Testis (tissue), 3 donors: ENCODE data around the gene PCCA. TPM values are rescaled to one million over a fixed set of nuclear protein-coding genes. Genes with fewer than 3 reads are reported as not detected.
"Not testable (repeated sequence)": the region's sequence is repeated elsewhere in the genome, so short reads cannot be mapped to it uniquely, and the experiment has no call there.

ENCODE experiments used
- DNase-seq: peaks from one replicate; pipeline ENCODE4 v3.0.0-alpha.2; 2019
- H3K27ac ChIP-seq, 2 donors: fragments of 200-600 bp; sonication (generic); one replicate each; pipeline ENCODE4 v1.5.1; 2019
- H3K27me3 ChIP-seq: fragments of 200-600 bp; sonication (generic); one replicate; pipeline ENCODE4 v1.5.1; 2019
- H3K36me3 ChIP-seq: fragments of 200-600 bp; sonication (generic); one replicate; pipeline ENCODE4 v1.5.1; 2017; ENCODE audit warnings: low read depth; ENCODE audit errors: missing control alignments
- H3K4me1 ChIP-seq: fragments of 200-600 bp; sonication (generic); one replicate; pipeline ENCODE4 v1.5.1; 2019
- H3K4me3 ChIP-seq, 2 donors: fragments of 200-600 bp; sonication (generic); one replicate each; pipeline ENCODE4 v1.5.1; 2017 to 2019
- H3K9me3 ChIP-seq: fragments of 200-600 bp; sonication (generic); one replicate; pipeline ENCODE4 v1.5.1; 2017
- POLR2A ChIP-seq: fragments of 450-650 bp; IDR thresholded peaks from one replicate; pipeline ENCODE4 v1.6.1; 2017; ENCODE audit warnings: antibody characterized with exemption, mild to moderate bottlenecking, moderate library complexity
- WGBS, 2 donors: methylation state at CpG; one replicate each; pipeline ENCODE4 v1.1.5; 2018; 5-methylcytosine and 5-hydroxymethylcytosine counted together
- intact Hi-C: fragments of 100-400 bp; cut with DNase I; formaldehyde crosslinking; loops from one replicate; pipeline ENCODE4 v1.15.1; 2023; ENCODE audit warnings: low total_unique reads
- polyA plus RNA-seq: library from polyadenylated mRNA; stranded (reverse); fragments of 350-450 nt; fragmentation: Illumina TruSeq; extraction: RNeasy Lipid Tissue Mini Kit (QIAGEN cat#74804); gene quantifications from one replicate; pipeline ENCODE4 v1.2.3, GENCODE V29; 2014; ENCODE audit warnings: low read depth, low replicate concordance; ENCODE audit not compliant: insufficient read depth
- total RNA-seq, 2 donors: library from RNA; depleted of rRNA; stranded (reverse); fragments of >200 nt; gene quantifications; one replicate each; pipeline ENCODE4 v1.2.3, GENCODE V29; 2016
- TF ChIP-seq, protein P1 (sequence below), 3 experiments: fragments of 450-650 bp in 2 of 3; fragments of 200-600 bp in 1 of 3; sonication (generic) in 1 of 3; IDR thresholded peaks; one replicate each; pipeline ENCODE4 v1.5.1; 2016 to 2019; ENCODE audit warnings: antibody characterized with exemption in 3 of 3, mild to moderate bottlenecking in 2 of 3, moderate library complexity in 1 of 3

PCCA gene
- total and polyA plus RNA-seq, 3 donors from 2014 or later = 17.9 to 56.2 (median 39.2) TPM

DNA sequence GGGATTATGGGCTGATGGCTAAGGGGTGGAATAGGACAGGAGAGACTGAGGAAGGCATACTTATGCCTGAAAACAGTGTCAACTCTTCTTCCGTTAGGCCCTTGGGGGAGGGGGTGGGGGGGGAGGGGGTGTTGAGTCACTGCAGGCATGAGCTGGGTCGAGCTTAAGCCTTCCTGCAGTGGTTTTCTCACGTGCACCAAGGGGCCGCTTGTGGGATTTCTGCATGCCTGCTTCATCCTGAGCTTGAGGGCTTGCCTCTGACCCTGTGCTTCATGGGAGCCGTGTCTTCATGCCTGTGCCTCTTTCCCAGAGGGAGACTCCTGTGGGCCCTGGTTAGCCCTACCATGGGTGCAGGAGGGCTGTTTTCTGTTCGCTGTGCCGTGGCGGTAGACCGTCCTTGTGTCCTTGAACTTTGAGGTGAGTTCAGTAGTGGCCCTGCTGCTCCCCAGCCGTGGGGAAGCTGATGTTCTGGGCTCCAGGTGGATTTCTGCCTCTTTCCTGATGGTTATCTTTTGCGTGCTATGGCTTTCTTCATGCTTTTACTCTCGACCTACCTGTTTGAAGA lies 186.1 kb downstream of the PCCA start:
- intact Hi-C loops = no loop called here
- Histone ChIP-seq H3K4me1 (no peaks in the 10 kb centered on the region), H3K9me3 (no peaks in the 10 kb centered on the region), H3K36me3 (no peaks in the 10 kb centered on the region), H3K27me3 (no peaks in the 10 kb centered on the region), H3K4me3 (no peak overlapping the region), H3K27ac (no peak overlapping the region)
- 87 to 96% methylated on average over 11 to 12 of the region's 12 CpGs for WGBS, 2 donors
- DNase-seq = no peak
- TF ChIP-seq, protein P1, sequence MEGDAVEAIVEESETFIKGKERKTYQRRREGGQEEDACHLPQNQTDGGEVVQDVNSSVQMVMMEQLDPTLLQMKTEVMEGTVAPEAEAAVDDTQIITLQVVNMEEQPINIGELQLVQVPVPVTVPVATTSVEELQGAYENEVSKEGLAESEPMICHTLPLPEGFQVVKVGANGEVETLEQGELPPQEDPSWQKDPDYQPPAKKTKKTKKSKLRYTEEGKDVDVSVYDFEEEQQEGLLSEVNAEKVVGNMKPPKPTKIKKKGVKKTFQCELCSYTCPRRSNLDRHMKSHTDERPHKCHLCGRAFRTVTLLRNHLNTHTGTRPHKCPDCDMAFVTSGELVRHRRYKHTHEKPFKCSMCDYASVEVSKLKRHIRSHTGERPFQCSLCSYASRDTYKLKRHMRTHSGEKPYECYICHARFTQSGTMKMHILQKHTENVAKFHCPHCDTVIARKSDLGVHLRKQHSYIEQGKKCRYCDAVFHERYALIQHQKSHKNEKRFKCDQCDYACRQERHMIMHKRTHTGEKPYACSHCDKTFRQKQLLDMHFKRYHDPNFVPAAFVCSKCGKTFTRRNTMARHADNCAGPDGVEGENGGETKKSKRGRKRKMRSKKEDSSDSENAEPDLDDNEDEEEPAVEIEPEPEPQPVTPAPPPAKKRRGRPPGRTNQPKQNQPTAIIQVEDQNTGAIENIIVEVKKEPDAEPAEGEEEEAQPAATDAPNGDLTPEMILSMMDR (IDR thresholded peaks at IDR 0.05) = no peak
- no peak for TF ChIP-seq POLR2A

DNA sequence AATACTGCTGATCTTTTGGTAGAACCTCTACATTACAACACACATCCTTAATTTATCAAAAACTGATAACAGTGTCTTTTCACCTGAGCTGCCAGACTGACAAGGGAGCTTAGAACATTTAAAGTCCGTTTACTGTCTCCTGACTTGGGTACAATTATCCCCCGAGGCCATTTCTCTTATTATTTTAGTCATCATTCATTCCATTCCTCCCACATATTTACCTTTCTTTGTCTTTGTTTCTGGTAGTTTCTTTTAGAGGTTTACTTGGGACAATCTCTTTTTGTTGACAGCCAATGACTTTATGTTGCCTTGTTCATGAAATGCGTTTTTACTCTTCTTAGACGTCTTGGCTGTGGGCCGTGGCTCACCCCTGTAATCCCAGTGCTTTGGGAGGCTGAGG lies 186.9 kb downstream of the PCCA start:
- 86 to 92% methylated on average over 5 of the region's 5 CpGs for WGBS, 2 donors
- Histone ChIP-seq H3K9me3 (no peaks in the 10 kb centered on the region), H3K36me3 (no peaks in the 10 kb centered on the region), H3K27ac (no peak overlapping the region), H3K4me3 (no peak overlapping the region), H3K27me3 (no peaks in the 10 kb centered on the region), H3K4me1 (no peaks in the 10 kb centered on the region)
- no peak for DNase-seq
- intact Hi-C loops = no loop called here
- TF ChIP-seq POLR2A = no peak
- TF ChIP-seq, protein P1 (IDR thresholded peaks at IDR 0.05) = no peak

DNA sequence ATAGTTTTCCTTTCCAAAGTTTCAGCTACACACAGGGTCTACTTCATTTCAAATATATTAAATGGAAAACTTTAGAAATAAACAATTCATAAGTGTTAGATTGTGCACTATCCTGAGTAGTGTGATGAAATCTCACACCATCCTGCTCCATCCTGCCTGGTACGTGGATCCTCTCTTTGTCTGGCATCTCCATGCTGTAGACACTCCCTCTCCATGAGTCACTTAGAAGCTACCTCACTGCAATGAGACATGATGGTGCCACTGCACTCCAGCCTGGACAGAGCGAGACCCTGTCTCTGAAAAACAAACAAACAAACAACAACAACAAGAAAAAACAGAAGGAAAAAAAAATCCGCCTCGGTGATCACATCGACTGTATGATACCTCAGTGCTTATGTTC lies 191.8 kb downstream of the PCCA start:
- Histone ChIP-seq H3K4me3 (no peak overlapping the region), H3K4me1 (no peaks in the 10 kb centered on the region), H3K36me3 (no peaks in the 10 kb centered on the region), H3K9me3 (no peaks in the 10 kb centered on the region), H3K27ac (no peak overlapping the region), H3K27me3 (no peaks in the 10 kb centered on the region)
- WGBS, 2 donors = 93 to 96% methylated on average over 5 of the region's 5 CpGs
- intact Hi-C loops = no loop called here
- no peak for DNase-seq
- TF ChIP-seq, protein P1 (IDR thresholded peaks at IDR 0.05) = no peak
- TF ChIP-seq POLR2A = no peak

DNA sequence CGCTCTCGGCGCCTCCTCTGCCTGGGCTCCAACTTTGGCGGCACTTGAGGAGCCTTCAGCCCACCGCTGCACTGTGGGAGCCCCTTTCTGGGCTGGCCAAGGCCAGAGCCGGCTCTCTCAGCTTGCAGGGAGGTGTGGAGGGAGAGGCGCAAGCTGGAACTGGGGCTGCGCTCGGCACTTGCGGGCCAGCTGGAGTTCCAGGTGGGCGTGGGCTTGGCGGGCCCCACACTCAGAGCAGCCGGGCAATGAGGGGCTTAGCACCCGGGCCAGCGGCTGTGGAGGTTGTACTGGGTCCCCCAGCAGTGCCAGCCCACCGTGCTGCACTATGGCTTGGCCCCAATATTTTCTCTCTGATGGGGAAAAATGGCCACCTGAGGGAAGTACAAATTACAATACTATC lies 193.4 kb downstream of the PCCA start:
- H3K4me1 ChIP-seq, H3K4me3 ChIP-seq, intact Hi-C loops, H3K27me3 ChIP-seq, H3K36me3 ChIP-seq, H3K27ac ChIP-seq, DNase-seq, H3K9me3 ChIP-seq: not testable (repeated sequence)
- 98 to 99% methylated on average over 10 to 16 of the region's 16 CpGs for WGBS, 2 donors

DNA sequence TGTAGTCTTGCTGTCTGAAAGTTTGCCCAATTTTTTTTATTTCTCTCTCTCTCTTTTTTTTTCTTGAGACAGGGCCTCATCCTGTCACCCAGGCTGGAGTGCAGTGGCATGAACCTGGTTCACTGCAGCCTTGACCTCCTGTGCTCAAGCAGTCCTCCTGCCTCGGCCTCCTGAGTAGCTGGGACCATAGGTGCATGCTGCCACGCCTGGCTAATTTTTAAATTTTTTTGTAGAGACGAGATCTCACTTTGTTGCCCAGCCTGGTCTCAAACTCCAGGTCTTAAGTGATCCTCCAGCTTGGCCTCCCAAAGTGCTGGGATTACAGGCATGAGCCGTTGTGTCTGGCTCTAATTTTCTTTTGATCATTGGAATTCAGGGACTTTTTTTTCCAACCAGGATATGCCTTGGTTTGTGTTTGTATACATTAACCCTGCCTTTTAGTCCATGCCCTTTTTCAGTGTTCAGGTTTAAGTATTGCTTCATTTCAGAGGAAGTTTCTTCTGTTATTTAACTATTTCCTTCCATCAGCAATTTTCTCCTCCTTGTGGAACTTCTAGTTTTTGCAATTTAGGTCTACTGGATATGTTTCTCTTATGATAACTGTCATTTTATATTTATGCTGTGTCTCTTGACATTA lies 201.4 kb downstream of the PCCA start:
- Histone ChIP-seq H3K27me3 (no peaks in the 10 kb centered on the region), H3K4me3 (no peak overlapping the region), H3K36me3 (no peaks in the 10 kb centered on the region), H3K9me3 (no peaks in the 10 kb centered on the region), H3K27ac (no peak overlapping the region), H3K4me1 (no peaks in the 10 kb centered on the region)
- intact Hi-C loops = no loop called here
- TF ChIP-seq, protein P1 (IDR thresholded peaks at IDR 0.05) = no peak
- no peak for TF ChIP-seq POLR2A
- no peak for DNase-seq
- 73 to 93% methylated on average over 3 to 4 of the region's 4 CpGs for WGBS, 2 donors
